H9 (cell line): Measurements from ENCODE around the gene LCE1A. TPM values are rescaled to one million over a fixed set of nuclear protein-coding genes. Genes with fewer than 3 reads are reported as not detected.

Source experiments
- DNase-seq: peaks from one replicate; pipeline ENCODE4 v3.0.0-alpha.2; 2017
- H2AFZ ChIP-seq: one replicate; pipeline ENCODE4 v1.6.1; 2013; ENCODE audit warnings: mild to moderate bottlenecking, low read length, control low read depth, moderate library complexity
- H2AK5ac ChIP-seq: 2 replicates; pipeline ENCODE4 v1.6.1; 2013; ENCODE audit warnings: low read length, control low read depth, mixed read lengths; ENCODE audit not compliant: insufficient read length
- H2BK120ac ChIP-seq: one replicate; pipeline ENCODE4 v1.6.1; 2013; ENCODE audit warnings: low read depth, mild to moderate bottlenecking, low read length, control low read depth, inconsistent platforms; ENCODE audit not compliant: poor library complexity, severe bottlenecking
- H2BK12ac ChIP-seq: 2 replicates; pipeline ENCODE4 v1.6.1; 2013; ENCODE audit warnings: low read length, control low read depth, mixed read lengths, low read depth; ENCODE audit not compliant: insufficient read length
- H2BK15ac ChIP-seq: 2 replicates; pipeline ENCODE4 v1.6.1; 2013; ENCODE audit warnings: low read depth, low read length, control low read depth
- H2BK20ac ChIP-seq: one replicate; pipeline ENCODE4 v1.6.1; 2013; ENCODE audit warnings: low read depth, mild to moderate bottlenecking, low read length, control low read depth, inconsistent platforms; ENCODE audit not compliant: poor library complexity, severe bottlenecking
- H2BK5ac ChIP-seq: 2 replicates; pipeline ENCODE4 v1.6.1; 2013; ENCODE audit warnings: low read length, control low read depth, mixed read lengths; ENCODE audit not compliant: insufficient read length
- H3K14ac ChIP-seq: 2 replicates; pipeline ENCODE4 v1.6.1; 2013; ENCODE audit warnings: low read length, control low read depth; ENCODE audit not compliant: insufficient read depth
- H3K18ac ChIP-seq: 2 replicates; pipeline ENCODE4 v1.6.1; 2013; ENCODE audit warnings: low read depth, mild to moderate bottlenecking, mixed read lengths, low read length, control low read depth; ENCODE audit not compliant: insufficient read length
- H3K23ac ChIP-seq: 2 replicates; pipeline ENCODE4 v1.6.1; 2013; ENCODE audit warnings: low read length, control low read depth, mixed read lengths, low read depth; ENCODE audit not compliant: insufficient read length
- H3K23me2 ChIP-seq: 2 replicates; pipeline ENCODE4 v1.6.1; 2013; ENCODE audit warnings: low read depth, mild to moderate bottlenecking, mixed read lengths, low read length, control low read depth; ENCODE audit not compliant: insufficient read length, poor library complexity, severe bottlenecking
- H3K27ac ChIP-seq: 2 replicates; pipeline ENCODE4 v1.5.1; 2013; ENCODE audit warnings: low read length, control low read depth, mixed read lengths, low read depth; ENCODE audit not compliant: insufficient read length
- H3K27me3 ChIP-seq: 2 replicates; pipeline ENCODE4 v1.6.1; 2013; ENCODE audit warnings: low read length, control low read depth, inconsistent platforms; ENCODE audit not compliant: insufficient read depth
- H3K4ac ChIP-seq: 2 replicates; pipeline ENCODE4 v1.6.1; 2013; ENCODE audit warnings: low read depth, mild to moderate bottlenecking, control low read depth, inconsistent platforms, low read length, moderate library complexity
- H3K4me1 ChIP-seq: 2 replicates; pipeline ENCODE4 v1.6.1; 2013; ENCODE audit warnings: low read length, control low read depth, inconsistent platforms; ENCODE audit not compliant: insufficient read depth
- H3K4me2 ChIP-seq: 2 replicates; pipeline ENCODE4 v1.6.1; 2013; ENCODE audit warnings: low read length, control low read depth, mixed read lengths; ENCODE audit not compliant: insufficient read length, insufficient read depth
- H3K56ac ChIP-seq: 2 replicates; pipeline ENCODE4 v1.6.1; 2013; ENCODE audit warnings: low read depth, mild to moderate bottlenecking, mixed read lengths, low read length, control low read depth; ENCODE audit not compliant: insufficient read length
- H3K79me1 ChIP-seq: 2 replicates; pipeline ENCODE4 v1.6.1; 2013; ENCODE audit warnings: low read depth, mild to moderate bottlenecking, moderate library complexity, low read length, control low read depth, inconsistent platforms; ENCODE audit not compliant: insufficient read depth, poor library complexity, severe bottlenecking
- H3K79me2 ChIP-seq: 2 replicates; pipeline ENCODE4 v1.6.1; 2013; ENCODE audit warnings: low read length, control low read depth, inconsistent platforms; ENCODE audit not compliant: insufficient read depth
- H3K9ac ChIP-seq: 2 replicates; pipeline ENCODE4 v1.6.1; 2013; ENCODE audit warnings: low read length, control low read depth, mixed read lengths; ENCODE audit not compliant: insufficient read length; ENCODE audit errors: extremely low read depth
- H3K9me3 ChIP-seq: one replicate; pipeline ENCODE4 v1.6.1; 2013; ENCODE audit warnings: low read depth, low read length, inconsistent platforms; ENCODE audit not compliant: control insufficient read depth
- H3T11ph ChIP-seq: one replicate; pipeline ENCODE4 v1.6.1; 2013; ENCODE audit warnings: mild to moderate bottlenecking, low read length, control low read depth, inconsistent platforms
- H4K20me1 ChIP-seq: one replicate; pipeline ENCODE4 v1.6.1; 2013; ENCODE audit not compliant: control insufficient read depth, insufficient read length, insufficient read depth
- H4K5ac ChIP-seq: 2 replicates; pipeline ENCODE4 v1.6.1; 2013; ENCODE audit warnings: low read depth, mild to moderate bottlenecking, mixed read lengths, low read length, control low read depth; ENCODE audit not compliant: insufficient read length
- H4K8ac ChIP-seq: replicated peaks from 2 replicates; pipeline ENCODE4 v1.6.1; 2013; ENCODE audit warnings: low read length, control low read depth, mixed read lengths, low read depth; ENCODE audit not compliant: insufficient read length
- H4K91ac ChIP-seq: 2 replicates; pipeline ENCODE4 v1.6.1; 2013; ENCODE audit warnings: low read depth, mild to moderate bottlenecking, moderate library complexity, mixed read lengths, low read length, control low read depth; ENCODE audit not compliant: insufficient read length
- H3K27ac Mint-ChIP-seq, 3 experiments: 2 replicates in 2 of 3; 3 replicates in 1 of 3; pipeline ENCODE4 v1.8.0; 2020 to 2021; ENCODE audit warnings: mixed read lengths in 3 of 3, mild to moderate bottlenecking in 1 of 3, moderate library complexity in 1 of 3
- H3K27me3 Mint-ChIP-seq: 2 replicates; pipeline ENCODE4 v1.8.0; 2021; ENCODE audit warnings: low read depth, mild to moderate bottlenecking, moderate library complexity, mixed read lengths
- H3K36me3 Mint-ChIP-seq, 3 experiments: 2 replicates in 2 of 3; 3 replicates in 1 of 3; pipeline ENCODE4 v1.8.0; 2020 to 2021; ENCODE audit warnings: low read depth in 3 of 3, mixed read lengths in 3 of 3; ENCODE audit not compliant: insufficient read depth in 1 of 3
- H3K4me1 Mint-ChIP-seq, 2 experiments: 2 replicates each; pipeline ENCODE4 v1.8.0; 2020; ENCODE audit warnings: mixed read lengths in 2 of 2
- H3K4me3 Mint-ChIP-seq, 2 experiments: 2 replicates in 1 of 2; 3 replicates in 1 of 2; pipeline ENCODE4 v1.8.0; 2020 to 2021; ENCODE audit warnings: mild to moderate bottlenecking in 2 of 2, mixed read lengths in 2 of 2, moderate library complexity in 1 of 2
- H3K9me3 Mint-ChIP-seq, 2 experiments: 2 replicates in 1 of 2; 3 replicates in 1 of 2; pipeline ENCODE4 v1.8.0; 2020; ENCODE audit warnings: mild to moderate bottlenecking in 2 of 2, mixed read lengths in 2 of 2, moderate library complexity in 1 of 2
- CTCF ChIP-seq: fragments of 200-600 bp; sonication (generic); conservative IDR thresholded peaks from 3 replicates; pipeline ENCODE4 v1.8.0; 2021; ENCODE audit warnings: antibody characterized with exemption, mild to moderate bottlenecking
- WGBS: extraction: QIAGEN DNeasy Blood & Tissue Kit; methylation state at CpG from one replicate; pipeline ENCODE4 v1.1.7; 2013; ENCODE audit warnings: missing lambda C conversion rate, low lambda C conversion rate, mixed read lengths; ENCODE audit not compliant: insufficient read length; ENCODE audit errors: extremely low coverage; 5-methylcytosine and 5-hydroxymethylcytosine counted together
- total RNA-seq: library from RNA; stranded (reverse); gene quantifications from 2 replicates; pipeline ENCODE4 v1.2.1, GENCODE V29; 2021

LCE1A gene
- total RNA-seq, 1 experiment from 2014 or later = not detected

- Histone ChIP-seq H3K14ac (no peak within 1 kb of the TSS), H3K79me2 (no peaks in the 10 kb centered on the region), H2AK5ac (no peak within 1 kb of the TSS), H3K23me2 (no peaks in the 10 kb centered on the region), H3K4me1 (no peaks in the 10 kb centered on the region), H3K27ac (no peak within 1 kb of the TSS), H3K9me3 (peaks cover 70% of the 10 kb centered on the region), H4K91ac (no peak within 1 kb of the TSS), H4K5ac (no peak within 1 kb of the TSS), H2BK5ac (no peak within 1 kb of the TSS), H2BK12ac (no peak within 1 kb of the TSS), H4K8ac (no peak within 1 kb of the TSS), H3K4me2 (no peak within 1 kb of the TSS), H3K23ac (no peak within 1 kb of the TSS), H3K56ac (no peak within 1 kb of the TSS), H3K18ac (no peak within 1 kb of the TSS), H3K9ac (no peak within 1 kb of the TSS), H3K27me3 (no peaks in the 10 kb centered on the region), H4K20me1 (no peaks in the 10 kb centered on the region), H2AFZ (no peak within 1 kb of the TSS), H2BK120ac (no peak within 1 kb of the TSS), H3K79me1 (no peaks in the 10 kb centered on the region), H2BK15ac (no peak within 1 kb of the TSS), H2BK20ac (no peak within 1 kb of the TSS), H3K4ac (no peak within 1 kb of the TSS), H3T11ph (no peak within 1 kb of the TSS)
- TF ChIP-seq CTCF = no peak
- Mint-ChIP-seq H3K4me1 (no peaks in the 10 kb centered on the region), H3K27ac (no peak within 1 kb of the TSS; a peak in 1 of 7 replicates), H3K36me3 (peaks cover 0 to 27% (median 3%) of the 10 kb centered on the region in 3 experiments; a peak in 5 of 7 replicates), H3K4me3 (no peak within 1 kb of the TSS), H3K9me3 (peaks cover 72 to 73% of the 10 kb centered on the region in 2 experiments), H3K27me3 (no peaks in the 10 kb centered on the region)
- no CpG with 5 or more reads among the region's 3 CpGs for WGBS
- no peak for DNase-seq
These were observed 15.3 kb downstream of the LCE1A start, which contains the start of gene LCE6A for GRCh38 chr1:152842556-152842955. Gene LCE6A (plus strand): TSS chr1:152842856. CDS start chr1:152843521, 665 bp downstream.
